GM18499 (cell line): ENCODE measurements around the gene CEP128.
A peak's percentile ranks its signal among the peaks of the same experiment; 100 is the strongest.

Source experiments
- ATAC-seq: cut with Tn5 transposase; IDR thresholded peaks from one replicate; pipeline ENCODE4 v1.9.1; 2021; ENCODE audit warnings: moderate number of reproducible peaks; ENCODE audit not compliant: insufficient read depth, unreplicated experiment

Gene CEP128

GRCh38 chr14:80628547-80628946, 313.0 kb downstream of the CEP128 start:
- no peak for ATAC-seq

- ATAC-seq, result no peak
Observed at GRCh38 chr14:80627745-80628144, 313.8 kb downstream of the CEP128 start.

GRCh38 chr14:80624581-80624980, 317.0 kb downstream of the CEP128 start:
- ATAC-seq, result no peak

GRCh38 chr14:80621701-80622100, 319.8 kb downstream of the CEP128 start:
- ATAC-seq, result peak; percentile 77

GRCh38 chr14:80620434-80620833, 321.1 kb downstream of the CEP128 start:
- no peak for ATAC-seq

- no peak for ATAC-seq
Observed at GRCh38 chr14:80618751-80619329, 322.7 kb downstream of the CEP128 start.

GRCh38 chr14:80615831-80616230, 325.7 kb downstream of the CEP128 start:
- peak; percentile 55 for ATAC-seq

GRCh38 chr14:80609055-80609454, 332.5 kb downstream of the CEP128 start:
- no peak for ATAC-seq

GRCh38 chr14:80608563-80608962, 333.0 kb downstream of the CEP128 start:
- no peak for ATAC-seq

- no peak for ATAC-seq
Observed at GRCh38 chr14:80607430-80608190, 333.9 kb downstream of the CEP128 start.

- no peak for ATAC-seq
Observed at GRCh38 chr14:80606347-80606772, 335.2 kb downstream of the CEP128 start.

GRCh38 chr14:80605536-80605935, 336.0 kb downstream of the CEP128 start:
- no peak for ATAC-seq

GRCh38 chr14:80602946-80603345, 338.6 kb downstream of the CEP128 start:
- no peak for ATAC-seq

GRCh38 chr14:80587096-80587724, 354.3 kb downstream of the CEP128 start:
- peak; percentile 94 for ATAC-seq

- no peak for ATAC-seq
Observed at GRCh38 chr14:80586131-80586530, 355.4 kb downstream of the CEP128 start.

- ATAC-seq, result no peak
Observed at GRCh38 chr14:80585506-80585835, 356.1 kb downstream of the CEP128 start.

- ATAC-seq, result no peak
Observed at GRCh38 chr14:80584744-80585505, 356.6 kb downstream of the CEP128 start.

GRCh38 chr14:80577599-80577998, 363.9 kb downstream of the CEP128 start:
- ATAC-seq, result no peak

- ATAC-seq, result no peak
Observed at GRCh38 chr14:80576401-80576800, 365.1 kb downstream of the CEP128 start.

GRCh38 chr14:80575763-80576162, 365.8 kb downstream of the CEP128 start:
- no peak for ATAC-seq

- ATAC-seq, result no peak
Observed at GRCh38 chr14:80572666-80573065, 368.9 kb downstream of the CEP128 start.
